HG03565 (cell line): ENCODE results near the gene POLD4.

ENCODE experiments used
- ATAC-seq: cut with Tn5 transposase; IDR thresholded peaks from one replicate; pipeline ENCODE4 v1.9.1; 2021; ENCODE audit warnings: mild to moderate bottlenecking, moderate library complexity; ENCODE audit not compliant: unreplicated experiment

Gene POLD4

GRCh38 chr11:67303132-67303834 is 50.1 kb downstream of the POLD4 start, which contains the start of gene SSH3:
Gene SSH3 (plus strand): TSS chr11:67303530. CDS start chr11:67303626, 96 bp downstream.
- no peak for ATAC-seq

- no peak for ATAC-seq
Measured at GRCh38 chr11:67302571-67303131, 50.7 kb downstream of the POLD4 start.

- ATAC-seq = no peak
Measured at GRCh38 chr11:67301951-67302516, 51.3 kb downstream of the POLD4 start.

GRCh38 chr11:67301313-67301921 is 51.9 kb downstream of the POLD4 start:
- no peak for ATAC-seq
